NCI-H1092 treated with DMSO at 0.1 percent for 48 hours (cell line): ENCODE measurements around the gene CHST10.

Experiments
- DNase-seq: peaks from one replicate; lab custom pipeline; 2025; lab: John Stamatoyannopoulos, UW

CHST10 gene

DNA sequence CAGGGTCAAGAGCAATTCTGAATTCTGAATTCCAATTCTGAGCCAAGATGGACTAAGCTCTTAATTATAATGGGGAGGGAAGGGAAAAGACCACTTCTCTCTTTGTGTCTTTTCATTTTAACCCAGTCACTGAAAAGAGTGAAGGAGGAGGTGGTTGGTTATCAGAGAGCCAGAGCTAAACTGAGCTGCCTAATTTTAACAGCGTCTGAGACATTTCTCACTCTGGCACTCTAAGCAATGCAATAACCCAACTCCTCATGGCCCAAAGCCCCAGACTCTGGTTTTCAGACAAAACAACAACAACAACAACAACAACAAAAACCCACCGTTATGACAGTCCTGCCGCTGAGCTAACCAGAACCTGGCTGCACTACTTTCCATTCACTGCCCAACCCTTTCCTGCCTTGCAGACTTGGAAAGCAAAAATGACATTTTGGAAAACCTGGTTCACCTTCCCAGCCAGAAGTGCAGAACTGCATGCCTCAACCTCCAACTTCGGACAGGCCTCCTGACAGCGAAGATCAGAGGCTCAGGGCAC, 1.0 kb downstream of the CHST10 start:
- DNase-seq, result no peak

DNA sequence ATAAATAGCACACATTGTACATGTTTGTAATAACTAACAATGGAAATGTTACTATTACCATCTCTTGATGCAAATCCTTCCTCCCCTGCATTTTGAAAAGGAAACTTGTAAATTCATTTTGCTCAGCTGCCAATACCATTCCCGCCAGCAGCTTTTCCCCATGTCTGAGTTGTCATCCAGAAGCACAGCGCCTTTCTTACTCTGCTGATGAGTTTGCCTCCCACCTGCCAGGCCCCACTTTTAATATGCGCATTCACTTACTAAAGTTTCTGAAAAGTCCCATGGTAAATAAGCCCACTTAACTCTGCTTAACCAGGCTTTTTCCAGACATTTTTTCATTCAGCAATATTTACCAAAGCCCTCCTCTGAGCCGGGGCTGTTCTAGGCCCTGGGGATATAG, 3.9 kb downstream of the CHST10 start:
- DNase-seq, result no peak

DNA sequence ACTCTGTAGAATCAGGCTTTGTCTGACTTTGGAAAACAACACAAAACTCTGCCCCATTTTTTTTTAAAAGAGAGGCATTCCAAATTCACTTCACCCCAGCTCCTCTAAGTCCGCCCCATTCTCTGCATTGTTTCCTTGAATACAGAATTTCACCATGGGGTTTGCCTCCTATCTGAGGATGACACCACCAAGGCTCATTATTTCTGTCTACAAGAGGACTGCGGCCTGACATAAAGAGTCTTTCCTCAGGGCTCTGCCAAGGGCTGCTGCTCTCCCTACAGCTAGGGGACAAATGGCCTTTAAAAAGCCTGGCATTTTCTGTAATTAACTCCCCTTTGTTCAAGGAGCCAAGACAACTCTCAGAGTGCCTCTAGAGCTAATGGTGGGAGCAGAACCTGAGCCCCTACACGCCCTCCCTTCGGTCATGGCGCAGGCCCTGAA, 4.6 kb downstream of the CHST10 start:
- DNase-seq, result no peak

DNA sequence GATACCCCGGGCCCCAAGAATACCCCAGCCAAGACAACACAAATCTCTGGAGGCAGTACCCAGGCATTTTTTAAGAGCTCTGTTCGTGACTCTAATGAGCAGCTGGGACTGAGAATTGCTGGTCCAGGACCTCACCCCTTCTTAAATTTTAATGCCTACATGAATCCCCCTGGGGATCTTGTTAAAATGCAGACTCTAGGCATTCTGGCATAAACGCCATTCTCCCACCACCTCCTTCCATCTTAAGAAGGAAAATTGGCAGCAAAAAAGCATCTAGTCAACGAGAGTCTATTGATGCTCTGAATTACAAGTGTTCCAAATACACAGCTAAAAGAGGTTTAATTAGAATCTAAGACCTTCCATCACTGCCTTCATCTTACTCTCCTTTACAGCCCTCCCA, 5.0 kb downstream of the CHST10 start:
- DNase-seq, result no peak

DNA sequence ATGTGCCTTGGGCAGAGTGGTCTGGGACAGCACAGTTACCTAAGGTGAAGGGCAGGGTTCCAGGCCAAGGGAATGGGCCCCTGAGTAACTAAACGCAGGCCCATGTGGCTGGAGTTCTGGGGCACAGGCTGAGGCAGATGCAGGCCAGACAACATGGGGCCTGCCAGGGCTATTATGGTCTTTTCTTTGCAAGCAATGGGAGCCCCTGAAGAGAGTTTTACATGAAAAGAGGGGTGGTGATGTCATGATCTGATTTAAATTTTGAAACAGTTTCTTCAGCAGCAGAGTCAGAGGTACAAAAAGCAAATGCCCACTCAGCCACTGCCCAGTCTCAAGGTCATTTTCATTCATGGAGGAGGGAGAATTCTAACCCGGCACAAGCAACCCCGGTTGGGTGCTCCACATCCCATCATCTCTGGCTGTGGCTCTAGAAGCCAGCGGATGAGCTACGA, 5.6 kb downstream of the CHST10 start:
- DNase-seq, result no peak

DNA sequence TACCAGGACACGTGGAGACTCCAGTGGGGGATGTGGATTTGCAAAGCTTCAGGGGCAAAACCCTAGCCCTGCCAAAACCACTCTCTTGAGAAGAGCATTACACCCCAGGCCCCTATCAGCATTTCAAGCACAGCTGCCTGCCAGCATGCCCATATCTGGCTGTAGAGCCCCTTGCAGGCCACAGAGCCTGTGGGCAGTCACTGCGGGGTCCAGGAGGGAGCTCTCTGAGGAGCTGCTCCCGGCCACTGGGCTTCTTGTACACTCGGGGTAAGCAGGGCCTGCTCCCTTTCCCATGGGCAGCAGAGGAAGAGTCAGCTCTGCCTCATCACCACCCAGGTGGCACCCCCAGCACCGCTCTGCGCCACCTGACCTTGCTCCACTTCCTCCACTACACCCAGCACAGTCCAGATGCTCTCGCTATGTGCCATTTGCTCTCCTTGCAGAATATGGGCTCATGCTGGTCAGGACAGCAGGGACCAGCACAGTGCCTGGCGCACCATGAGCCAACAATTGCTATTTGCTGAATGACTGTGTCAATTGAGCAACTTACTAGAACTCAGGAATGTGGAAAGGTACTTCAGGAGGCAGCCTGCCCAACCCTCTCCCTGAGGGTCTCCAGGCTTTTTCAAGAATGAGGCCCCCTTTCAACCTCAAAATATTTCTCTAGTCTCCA, 7.4 kb downstream of the CHST10 start:
- DNase-seq, result no peak

DNA sequence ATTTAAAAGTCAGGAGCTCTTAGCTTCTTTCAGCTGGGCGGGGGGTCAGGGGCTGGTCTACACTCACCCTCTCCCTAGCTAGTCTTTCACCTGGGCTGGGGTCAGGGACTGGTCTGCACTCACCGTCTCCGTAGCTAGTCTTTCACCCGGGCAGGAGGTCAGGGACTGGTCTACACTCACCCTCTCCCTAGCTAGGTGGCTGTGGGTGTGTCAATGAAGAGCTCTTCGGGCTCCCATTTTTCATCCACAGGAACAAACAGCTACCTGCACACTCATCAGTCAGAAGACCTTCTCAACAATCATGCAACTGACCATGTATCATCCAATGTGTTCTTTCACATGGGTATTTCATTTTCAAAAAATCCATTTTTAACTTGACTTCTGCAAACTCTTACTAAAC, 8.0 kb downstream of the CHST10 start:
- no peak for DNase-seq

DNA sequence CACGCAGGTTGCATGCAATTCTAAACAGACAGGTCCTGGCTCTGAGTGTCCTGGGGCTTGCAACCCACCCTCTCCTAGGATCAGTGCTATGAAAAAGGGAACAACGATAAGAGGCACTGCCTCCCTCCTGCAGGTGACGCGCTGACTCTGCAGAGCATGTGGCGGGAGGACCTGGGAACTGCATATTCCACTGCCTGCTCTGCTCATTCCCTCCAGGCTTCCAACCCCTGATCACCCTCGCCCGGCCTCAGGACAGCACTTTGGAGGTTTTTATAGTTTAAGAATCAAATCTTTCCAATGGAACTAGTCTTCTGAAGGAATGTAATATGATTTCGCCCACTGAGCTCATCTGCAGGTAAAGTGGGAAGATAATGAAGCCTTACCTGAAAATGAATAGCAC, 8.5 kb downstream of the CHST10 start:
- DNase-seq, result no peak

DNA sequence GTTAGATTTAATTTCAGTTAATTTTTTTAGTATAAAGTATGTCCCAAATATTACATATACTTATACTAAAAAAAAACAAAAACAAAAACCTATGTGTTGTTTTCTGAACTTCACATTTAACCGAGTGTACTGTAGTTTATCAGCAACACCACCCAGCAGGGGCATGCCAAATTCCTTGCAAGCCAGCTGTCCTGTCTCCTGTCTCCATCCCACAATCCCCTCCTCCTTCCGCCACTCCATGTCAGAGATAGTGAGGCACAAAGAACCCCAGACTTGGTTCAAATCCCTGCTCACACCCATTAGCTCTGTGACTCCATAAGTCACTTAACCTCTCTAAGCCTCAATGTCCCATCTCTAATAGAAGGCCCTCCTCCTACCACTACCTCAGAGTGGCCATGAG, 9.4 kb downstream of the CHST10 start:
- DNase-seq, result no peak

DNA sequence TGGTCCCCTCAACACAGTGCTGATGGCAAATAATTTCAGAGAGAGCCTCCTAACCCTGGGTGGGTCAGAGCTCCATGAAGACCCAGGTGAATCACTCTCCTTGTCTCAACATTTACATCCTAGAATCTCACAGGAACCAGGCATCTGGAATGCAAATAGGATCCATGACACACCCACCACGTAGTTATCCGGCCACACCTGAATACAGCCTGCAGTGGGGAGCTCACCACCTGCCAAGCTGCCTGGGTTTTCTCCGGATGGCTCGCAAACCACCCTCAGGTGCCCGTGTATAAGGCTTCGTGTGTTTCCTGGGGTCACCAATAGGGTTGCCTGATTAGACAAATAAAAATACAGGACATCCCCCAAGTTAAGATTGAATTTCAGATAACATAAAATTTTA, 9.9 kb downstream of the CHST10 start:
- no peak for DNase-seq

DNA sequence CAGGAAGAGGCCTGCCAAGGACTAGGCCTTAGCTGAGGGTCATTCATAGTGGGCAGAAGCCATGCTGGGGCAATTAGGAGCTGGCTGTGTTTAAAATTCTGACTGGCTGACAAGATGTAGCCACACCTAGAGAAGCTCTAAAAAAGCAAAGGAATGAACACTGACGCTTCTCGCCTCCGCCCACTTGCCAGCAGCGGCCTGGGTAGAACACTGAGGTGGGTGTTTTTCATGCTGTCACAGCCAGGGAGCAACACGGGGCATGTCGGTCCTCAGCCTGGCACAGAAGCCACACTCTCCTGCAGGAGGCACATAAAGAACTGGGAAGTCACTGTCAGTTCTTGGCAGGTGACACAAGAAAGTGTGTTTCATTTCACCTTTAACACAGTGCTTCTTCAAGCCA, 10.4 kb downstream of the CHST10 start:
- DNase-seq, result no peak

DNA sequence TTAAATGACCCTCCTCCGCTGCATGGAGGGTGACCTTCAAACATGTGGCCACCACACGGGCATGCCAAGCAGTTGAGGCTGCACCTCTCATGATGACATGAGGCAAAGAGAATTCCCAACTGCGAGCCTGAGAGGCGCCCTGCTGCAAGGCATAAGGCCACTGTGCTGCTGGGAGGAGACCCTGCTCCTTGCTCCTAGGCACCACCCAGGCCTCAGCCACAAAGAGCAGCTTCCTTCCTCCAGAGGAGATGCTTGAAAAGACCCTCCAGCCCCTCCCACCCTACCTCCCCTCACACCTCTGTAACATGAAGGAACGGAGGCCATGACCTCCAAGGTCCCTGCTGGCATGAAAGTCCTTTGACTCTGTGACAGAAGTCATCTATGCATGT, 11.4 kb downstream of the CHST10 start:
- no peak for DNase-seq

DNA sequence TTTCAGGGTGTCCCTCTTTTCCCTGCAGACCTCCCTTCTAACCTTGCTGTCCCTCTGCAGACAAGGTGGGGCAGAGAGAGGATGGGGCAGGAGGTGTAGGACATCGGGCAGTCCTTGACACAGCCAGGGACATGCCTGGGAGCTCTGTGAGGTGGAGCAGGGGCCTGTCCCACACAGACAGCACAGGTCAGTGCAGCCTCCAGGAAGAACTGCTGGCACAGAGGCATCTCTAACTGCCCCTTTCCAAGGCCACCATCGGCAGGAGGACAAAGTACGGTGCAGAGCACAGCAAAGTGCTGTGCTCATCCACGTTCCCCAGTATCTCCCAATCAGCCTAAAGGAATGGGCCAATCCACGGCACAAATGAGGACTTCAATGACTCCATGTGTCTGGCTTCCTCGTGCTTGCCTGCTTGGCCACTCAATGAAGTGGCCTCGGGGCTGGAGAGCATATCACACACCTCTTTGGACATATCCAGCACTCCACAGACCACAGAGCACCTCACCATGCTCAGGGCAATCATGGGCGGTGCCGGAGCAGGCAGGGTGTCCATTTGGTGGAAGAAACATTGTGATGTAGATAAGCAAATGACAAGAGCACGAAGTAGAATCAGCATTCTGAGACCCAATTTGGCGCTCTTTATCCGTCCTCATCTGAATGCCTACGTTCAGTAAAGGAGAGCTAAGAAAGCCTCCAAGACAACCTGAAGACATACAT, 11.9 kb downstream of the CHST10 start:
- DNase-seq, result no peak

DNA sequence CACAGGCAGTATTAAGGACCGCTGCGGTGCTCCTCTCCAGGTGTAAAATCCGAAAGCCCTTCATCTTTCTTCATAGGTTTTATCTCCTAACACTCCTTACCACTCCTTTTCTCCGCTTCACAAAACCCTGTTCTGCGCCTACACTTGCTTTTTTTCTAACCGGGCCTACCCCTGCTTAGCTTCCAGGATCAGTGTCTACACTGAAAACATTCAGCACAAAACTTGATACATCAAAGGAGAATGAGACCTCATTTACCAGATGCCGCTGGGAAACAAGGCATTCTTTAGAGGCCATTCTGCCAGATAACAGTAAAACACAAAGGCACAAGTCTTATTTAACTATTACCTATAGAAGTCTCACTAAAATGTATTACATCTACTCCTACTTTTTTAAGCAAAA, 13.1 kb downstream of the CHST10 start:
- no peak for DNase-seq

DNA sequence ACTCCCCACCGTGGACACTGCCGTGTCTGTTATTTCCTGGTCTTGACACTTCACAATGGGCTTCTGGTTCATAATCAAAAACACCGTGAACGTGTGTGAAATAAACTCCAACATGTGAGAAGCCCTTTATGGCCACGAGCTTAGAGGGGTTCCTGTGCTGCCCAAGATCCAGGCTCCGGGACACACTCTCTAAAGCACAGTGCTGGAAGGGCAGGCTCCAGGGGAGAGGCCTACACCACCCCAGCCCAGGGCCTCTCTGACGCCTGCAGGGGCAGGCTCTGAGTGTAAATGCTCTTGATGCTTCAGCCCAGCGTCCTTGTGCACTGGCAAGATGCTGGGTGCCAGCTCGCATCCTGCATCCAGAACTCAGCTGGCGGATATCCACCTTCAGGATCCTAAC, 13.7 kb downstream of the CHST10 start:
- no peak for DNase-seq

DNA sequence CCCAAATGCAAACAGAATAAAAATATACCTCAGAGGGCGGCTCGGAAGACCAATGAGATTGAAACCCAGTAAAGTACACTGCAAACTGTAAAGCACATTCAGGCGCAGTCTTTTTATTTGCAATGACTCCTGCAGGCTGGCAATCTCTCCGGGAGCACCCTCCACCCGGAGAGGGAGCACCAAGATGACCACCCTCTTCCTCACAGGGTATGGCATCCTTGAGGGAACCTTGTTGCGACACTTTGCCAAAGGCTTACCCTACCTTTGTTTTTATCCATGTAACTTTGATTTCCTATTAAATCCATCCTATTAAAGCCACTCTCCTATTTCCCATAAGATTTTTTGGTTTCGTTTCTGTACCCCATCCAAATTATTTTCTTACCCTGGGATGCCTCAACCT, 16.2 kb downstream of the CHST10 start:
- no peak for DNase-seq

DNA sequence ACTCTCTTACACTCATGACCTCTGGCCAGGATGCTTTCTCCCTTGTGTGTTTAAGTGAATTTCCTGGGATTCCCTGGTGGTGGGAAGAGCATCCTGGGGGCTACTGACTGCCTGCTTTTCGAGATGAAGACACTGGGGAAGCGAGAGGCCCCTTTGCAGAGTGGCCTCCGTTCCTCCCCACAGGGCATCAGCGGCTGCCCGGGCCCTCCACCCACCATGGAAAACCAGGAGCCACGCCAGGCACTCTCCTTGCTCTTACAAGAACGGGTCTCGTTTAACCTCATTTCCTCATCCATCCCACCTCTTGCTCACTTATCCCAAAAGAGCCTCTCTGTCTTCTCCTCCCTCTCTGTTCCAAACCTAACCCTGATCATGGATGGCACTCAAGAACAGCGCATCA, 17.8 kb downstream of the CHST10 start:
- DNase-seq, result no peak

DNA sequence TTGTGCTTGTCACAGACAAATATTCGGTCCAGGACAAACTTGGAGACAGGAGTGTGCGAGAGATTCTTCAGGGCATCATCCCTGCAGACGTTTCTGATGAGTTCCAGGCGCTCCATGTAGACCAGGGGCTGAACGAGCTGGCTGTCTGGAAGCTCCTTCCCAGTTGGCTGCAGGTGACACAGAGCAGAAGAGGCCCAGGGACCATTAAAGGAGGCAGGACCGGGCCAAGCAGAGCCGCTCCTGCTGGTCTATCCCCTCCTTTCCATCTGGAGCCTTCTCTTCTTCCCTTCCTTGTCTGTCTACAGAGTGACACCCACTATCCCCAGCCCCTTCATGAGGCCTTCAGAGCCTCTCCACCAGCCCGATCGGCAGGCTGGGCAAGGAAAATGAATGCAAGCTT, 19.5 kb downstream of the CHST10 start:
- no peak for DNase-seq

DNA sequence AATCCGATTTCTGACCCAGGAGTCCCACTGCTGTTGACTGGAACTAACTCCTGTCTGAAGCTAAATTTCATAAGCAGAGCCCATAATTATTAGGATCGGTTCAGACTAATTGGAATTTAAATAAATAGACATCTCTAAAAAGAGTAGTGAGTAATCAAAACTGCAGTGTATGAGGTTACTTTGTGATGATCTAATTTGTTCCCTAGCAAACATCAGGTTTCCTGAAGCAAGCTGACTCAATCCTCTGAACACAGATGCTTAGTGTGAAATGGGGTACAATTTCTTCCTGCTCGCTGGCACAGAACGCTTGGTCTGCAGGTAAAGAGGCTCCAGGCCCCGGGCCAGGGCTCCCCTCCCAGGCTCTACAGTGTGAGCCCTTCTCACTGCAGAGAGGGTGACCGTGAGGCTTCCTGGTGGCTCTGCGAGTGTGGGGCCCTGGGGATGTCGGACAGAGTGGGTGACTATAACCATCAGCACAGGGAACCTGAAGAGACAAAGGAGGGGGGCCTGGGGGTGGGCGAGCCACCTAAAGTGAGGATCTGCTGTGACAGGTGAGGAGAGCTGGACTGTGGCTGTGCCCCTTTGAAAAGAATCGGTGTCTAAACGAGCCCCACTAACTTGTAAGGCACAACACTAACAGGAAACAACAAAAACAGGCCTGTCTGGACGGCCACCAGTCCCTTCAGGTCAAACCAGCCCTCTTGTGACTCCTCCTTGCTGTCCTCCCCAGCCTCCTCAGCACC, 20.2 kb downstream of the CHST10 start:
- no peak for DNase-seq

DNA sequence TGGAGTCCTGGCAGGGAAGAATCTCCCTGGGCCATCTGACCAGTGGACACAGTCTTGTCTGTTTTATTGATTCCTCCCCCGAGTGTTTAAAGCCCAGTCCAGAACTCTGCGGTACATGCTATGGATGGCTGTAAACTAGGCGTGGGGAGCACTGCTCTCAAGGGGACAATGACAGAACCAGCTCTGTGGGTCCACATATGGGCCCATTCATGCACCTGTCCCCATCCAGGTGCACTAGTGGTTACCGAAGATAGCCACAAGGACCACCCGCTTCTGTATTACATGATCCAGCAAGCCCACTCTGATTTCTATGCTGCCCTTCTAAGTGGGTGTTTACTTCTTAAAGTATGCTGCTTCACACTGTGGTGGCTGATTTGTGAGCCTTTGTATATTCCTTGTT, 21.0 kb downstream of the CHST10 start:
- DNase-seq, result no peak

DNA sequence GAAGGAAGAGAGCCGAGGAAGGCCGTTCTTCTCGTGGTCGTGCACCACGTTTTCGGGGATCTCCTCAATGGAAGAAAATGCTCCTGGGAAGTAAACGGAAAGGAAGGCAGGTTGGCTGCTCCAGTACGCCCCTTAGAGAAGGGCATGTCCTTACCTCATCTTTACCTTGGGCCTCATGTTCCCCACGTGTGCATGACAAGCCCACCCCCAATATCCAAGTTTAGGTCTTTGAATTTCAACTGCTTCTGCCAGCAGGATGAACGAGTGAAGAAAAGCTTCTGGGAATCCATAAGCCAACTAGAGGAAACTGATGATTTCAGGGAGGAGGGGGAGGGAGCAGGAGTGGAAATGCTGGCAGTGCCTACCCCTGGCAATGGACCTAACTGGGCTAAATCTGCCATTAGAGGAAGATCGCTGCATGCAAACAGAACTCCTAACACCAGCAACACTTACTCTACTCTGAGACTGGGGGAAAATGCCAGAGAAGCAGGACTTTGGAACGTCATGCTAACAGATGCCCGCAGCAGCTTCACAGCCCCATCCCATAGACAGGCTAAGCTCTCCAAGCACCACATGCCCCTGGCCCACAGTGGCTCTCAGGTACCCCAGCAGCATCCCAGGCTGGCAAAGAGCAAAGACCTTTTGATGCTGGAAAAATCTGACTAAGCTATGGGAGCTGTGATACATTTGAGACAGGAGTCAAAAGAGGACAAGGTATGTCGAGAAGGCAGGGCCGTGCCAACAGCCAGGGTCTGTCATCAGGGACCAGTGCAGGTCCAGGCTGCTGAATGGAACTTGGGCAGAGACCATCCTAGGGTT, 21.7 kb downstream of the CHST10 start:
- DNase-seq, result no peak

DNA sequence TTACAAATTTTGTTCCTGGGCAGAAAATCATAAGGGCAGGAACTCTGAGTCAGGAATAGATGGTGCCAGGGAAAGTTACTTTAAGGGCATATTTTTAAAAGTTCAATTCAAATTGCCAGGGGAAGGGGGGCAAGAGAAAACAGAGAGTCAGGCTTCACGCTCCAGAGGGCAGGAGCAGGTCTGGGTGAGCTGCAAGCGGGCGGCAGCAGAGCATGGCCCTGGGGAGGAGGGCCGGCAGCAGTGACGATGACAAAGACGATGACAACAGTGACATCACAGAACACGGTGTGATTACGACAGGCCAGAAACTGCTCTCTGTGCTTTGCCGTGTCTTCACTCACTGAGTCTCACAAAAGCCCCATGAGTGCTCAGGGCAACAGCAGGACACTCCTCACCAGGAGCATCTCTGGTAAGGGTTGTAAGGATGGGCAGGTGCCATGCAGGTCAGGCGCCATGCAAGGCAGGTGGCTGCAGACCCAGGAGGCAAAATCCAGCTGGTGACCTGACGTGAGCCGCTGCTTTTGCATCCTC, 23.3 kb downstream of the CHST10 start:
- no peak for DNase-seq
